Renal cortex interstitium (tissue), 11 donors: ENCODE results near the gene ZNF282. TPM values are rescaled to one million over a fixed set of nuclear protein-coding genes. Genes with fewer than 3 reads are reported as not detected.
"Not testable (repeated sequence)": the region's sequence is repeated elsewhere in the genome, so short reads cannot be mapped to it uniquely, and the experiment has no call there.

Source experiments
- DNase-seq, 11 donors: peaks; one replicate each; pipeline ENCODE4 v3.0.0-alpha.2; 2013; ENCODE audit warnings: low read depth in 9 of 11, low spot score in 4 of 11; ENCODE audit errors: extremely low read depth in 1 of 11
- polyA plus RNA-seq, 3 donors: library from polyadenylated mRNA; unstranded; fragments of 120-200 nt; gene quantifications; one replicate each; pipeline ENCODE4 v1.2.1, GENCODE V29; 2013; ENCODE audit not compliant: insufficient read length in 3 of 3

ZNF282 gene
- polyA plus RNA-seq, 3 donors: 23.4 to 28.9 (median 27.2) TPM

DNA sequence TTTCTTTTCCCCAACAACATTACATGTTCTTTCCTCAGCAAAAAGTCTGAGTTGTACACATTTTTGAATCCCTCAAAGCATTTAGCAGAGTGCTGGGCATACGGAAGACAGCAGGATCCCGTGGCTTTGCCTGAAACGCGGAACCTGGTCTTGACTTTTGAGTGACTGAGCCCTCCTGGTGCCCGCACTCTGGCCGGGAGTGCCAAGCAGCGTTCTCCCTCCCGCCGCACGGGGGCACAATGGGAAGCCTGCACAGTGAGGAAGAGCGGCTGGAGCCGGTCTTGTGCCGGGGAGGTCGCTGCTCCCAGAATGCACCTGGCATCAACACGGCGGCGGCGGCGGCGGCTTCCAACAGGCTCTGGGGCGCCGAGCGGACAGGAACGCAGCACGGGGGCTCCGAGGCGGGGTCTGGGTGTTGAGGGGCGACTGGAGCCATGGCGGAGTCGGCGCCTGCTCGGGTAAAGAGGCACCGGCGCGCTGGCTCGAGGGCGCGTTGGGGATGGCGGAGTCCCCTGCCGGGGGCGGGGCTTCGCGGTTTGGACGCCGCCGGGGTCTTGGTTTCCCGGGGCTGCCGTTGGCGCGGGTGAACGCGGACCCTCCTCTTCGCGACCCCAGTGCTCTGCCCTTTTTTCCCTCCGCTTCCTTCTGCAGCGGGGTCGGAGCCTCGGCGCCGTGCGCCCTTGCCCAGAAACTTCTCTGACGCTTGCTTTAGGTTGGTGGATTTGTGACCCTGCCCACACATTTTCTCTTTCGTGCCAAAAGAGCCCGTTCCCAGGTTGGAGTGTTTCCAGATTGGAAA lies 44.2 kb downstream of the ZNF282 start, which contains the start of gene ZNF212:
Gene ZNF212 (plus strand): TSS at position 307 of the 799 bp plus-strand sequence. CDS start 128 bp downstream, at position 435.
- DNase-seq: peak; percentile 56 to 88 (median 78)

GRCh38 chr7:149240637-149241036 lies 45.3 kb downstream of the ZNF282 start:
- DNase-seq: no peak

DNA sequence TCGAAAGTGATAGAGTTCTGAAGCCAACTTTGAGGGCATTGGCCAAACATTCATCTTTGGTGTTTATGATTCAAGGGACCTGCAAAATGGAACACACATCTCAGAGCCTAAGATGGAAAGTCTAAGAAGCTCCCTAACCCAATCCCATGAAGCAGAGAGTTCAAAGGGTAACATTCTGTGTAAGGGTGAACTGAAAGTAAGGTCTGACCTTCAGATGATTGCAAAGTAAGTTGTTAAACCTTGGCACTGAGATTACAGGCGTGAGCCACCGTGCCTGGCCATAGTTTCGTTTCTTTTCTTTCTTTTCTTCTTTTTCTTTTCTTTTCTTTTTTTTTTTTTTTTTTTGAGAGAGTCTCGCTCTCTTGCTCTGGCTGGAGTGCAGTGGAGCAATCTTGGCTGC lies 46.4 kb downstream of the ZNF282 start:
- no peak for DNase-seq

DNA sequence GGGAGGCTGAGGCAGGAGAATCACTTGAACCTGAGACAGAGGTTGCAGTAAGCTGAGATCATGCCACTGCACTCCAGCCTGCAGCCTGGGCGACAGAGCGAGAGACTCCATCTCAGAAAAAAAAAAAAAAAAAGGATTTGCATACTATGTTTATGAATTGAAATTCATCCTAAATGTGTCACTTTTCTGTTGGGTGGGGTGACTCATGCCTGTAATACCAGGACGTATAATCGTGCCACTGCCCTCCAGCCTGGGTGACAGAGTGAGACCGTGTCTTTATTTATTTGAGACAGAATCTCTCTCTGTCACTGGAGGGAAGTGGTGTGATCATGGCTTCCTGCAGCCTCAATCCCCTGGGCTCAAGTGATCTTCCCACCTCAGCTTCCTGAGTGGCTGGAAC lies 49.9 kb downstream of the ZNF282 start:
- no peak for DNase-seq

GRCh38 chr7:149245744-149246143 lies 50.4 kb downstream of the ZNF282 start:
- no peak for DNase-seq

DNA sequence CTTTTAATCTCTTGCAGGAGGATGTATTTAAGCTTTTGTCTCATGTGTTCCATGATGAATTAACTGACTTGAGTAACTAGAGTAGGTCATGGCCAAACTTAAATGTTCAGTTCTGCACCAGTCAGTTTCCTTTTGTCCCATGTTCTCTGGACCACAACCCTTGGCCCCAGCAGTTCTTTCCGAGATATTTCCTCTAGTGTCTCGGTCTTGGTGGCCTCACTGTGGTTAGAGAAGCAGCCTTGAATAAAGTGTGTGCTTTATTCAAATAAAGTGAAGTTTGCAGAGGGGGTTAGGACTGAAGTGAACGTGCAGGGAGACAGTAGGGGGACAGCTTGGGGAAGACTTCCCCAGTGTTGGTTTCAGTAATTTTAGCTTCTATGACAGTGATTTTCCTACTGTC lies 53.4 kb downstream of the ZNF282 start:
- DNase-seq: no peak

- not testable (repeated sequence) for DNase-seq
Observed at GRCh38 chr7:149250151-149250550, 54.8 kb downstream of the ZNF282 start.

GRCh38 chr7:149251518-149251917 lies 56.2 kb downstream of the ZNF282 start:
- not testable (repeated sequence) for DNase-seq

DNA sequence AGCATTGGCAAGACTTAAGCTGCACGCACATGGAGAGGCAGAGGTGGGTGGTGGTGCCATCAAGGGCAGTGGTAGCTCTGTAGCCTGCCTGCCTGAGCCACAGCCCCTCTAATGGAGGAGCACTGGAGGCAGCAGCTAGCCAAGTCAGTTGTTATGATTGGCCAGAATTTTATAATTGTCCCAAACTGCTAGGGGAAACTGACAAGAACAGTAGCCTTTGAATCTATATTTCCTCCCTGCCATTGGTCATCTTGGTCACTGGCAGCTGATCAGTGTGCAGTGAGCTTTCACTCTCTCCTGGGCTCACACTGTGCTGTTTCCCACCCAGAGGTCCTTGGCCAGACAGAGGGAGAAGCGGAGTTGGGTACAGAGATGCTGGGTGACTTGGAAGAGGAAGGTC lies 57.0 kb downstream of the ZNF282 start:
- DNase-seq: no peak

DNA sequence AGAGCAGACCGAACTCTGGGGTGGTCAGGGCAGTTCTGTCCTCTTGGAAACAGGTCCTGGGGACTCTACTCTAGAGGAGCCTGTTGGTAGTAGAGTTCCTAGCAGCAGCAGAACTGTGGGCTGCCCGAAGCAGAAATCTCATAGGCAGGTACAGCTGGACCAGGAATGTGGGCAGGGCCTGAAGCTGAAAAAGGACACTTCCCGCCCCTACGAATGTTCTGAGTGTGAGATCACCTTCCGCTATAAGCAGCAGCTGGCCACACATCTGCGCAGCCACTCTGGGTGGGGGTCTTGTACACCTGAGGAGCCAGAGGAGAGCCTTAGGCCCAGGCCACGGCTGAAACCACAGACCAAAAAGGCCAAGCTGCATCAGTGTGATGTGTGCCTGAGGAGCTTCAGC lies 58.3 kb downstream of the ZNF282 start:
- DNase-seq: no peak

DNA sequence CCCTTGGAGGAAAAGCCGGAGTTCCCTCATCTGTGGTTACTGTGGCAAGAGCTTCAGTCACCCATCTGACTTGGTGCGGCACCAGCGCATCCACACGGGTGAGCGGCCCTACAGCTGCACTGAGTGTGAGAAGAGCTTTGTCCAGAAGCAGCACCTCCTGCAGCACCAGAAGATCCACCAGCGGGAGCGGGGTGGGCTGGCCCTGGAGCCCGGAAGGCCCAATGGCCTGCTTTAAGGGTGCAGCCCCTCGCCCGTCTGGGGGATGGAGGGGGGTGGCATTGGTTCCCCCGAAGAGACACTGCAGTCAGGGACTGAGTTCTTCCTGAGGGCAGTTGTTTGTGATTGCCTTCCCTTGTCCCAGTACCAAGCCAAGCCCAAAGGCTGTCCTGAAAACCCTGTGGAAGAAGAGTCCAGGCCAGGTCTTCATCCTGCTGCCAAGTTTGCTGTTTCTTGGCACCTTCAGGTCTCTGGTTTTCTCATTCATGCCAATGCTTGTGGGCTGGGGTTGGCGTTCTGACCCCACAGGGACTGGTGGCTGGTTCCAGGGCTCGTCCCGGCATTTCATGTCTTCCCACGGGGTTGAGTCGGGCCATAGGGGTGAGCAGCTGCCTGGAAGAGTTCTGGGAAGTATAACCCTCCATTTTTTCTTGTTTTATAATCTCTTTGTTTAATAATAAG lies 59.0 kb downstream of the ZNF282 start:
- no peak for DNase-seq

DNA sequence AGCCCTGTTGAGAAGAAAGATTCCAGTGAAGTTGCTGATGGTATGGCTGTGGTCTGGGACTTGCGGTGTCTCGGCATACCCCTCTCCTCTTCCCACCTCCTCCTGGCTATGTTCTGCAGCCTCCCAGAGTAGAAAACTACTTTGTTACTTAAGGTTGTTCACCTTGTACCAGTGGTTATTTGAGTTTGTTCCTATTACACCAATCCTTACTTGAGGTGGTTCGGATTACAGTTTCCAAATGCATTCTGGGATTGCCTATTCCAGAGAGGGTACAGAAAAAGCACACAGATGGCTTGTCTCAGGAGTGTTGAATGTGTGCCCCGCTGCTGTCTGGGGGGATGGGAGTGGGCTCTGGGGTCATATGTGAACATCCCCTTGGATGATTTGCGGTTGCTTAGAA lies 59.8 kb downstream of the ZNF282 start:
- no peak for DNase-seq

- DNase-seq: no peak
Observed at GRCh38 chr7:149256568-149256967, 61.2 kb downstream of the ZNF282 start.

DNA sequence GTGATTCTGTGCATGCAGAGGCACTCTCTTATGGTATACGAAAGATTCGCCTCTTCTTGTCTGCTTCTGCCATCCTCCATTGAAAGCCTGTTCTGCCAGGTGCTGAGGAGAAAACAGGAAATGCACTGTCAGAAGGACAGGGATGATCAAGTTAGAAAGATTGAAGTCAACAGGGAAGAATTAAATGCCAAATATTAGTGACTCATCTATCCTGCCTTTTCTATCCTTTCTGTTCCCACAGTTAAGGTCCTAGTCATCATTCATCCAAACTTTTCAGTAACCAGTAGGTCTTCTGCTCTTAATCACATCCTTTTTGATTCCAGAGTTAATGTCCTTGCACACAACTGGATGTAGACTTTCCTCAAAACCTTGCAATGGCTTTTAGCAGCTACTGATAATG lies 61.8 kb downstream of the ZNF282 start:
- DNase-seq: no peak

DNA sequence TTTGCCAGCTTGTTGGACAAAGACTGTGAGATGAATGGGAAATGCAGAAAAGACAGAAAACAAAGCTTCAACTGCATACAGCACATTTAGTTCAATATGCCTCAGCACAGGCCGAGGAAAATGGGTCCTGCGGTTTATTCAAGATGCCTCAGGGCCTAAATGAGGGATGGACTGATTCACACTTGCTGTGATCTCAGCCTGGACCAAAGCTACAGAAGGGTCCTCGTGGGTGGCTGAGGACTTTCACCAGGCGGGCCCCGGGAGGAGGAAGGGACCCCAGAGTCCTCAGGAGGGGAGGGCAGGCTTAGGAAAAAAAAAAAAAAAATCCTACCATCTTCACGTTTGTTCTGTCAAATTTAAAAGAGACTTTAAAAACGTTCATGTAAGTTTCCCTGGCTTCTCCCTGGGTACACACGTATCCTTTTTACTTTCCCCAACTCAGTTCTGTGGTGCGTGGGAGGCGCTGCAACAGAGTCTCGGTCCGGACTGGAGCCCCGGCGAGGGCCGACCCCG lies 66.0 kb downstream of the ZNF282 start:
- no peak for DNase-seq

DNA sequence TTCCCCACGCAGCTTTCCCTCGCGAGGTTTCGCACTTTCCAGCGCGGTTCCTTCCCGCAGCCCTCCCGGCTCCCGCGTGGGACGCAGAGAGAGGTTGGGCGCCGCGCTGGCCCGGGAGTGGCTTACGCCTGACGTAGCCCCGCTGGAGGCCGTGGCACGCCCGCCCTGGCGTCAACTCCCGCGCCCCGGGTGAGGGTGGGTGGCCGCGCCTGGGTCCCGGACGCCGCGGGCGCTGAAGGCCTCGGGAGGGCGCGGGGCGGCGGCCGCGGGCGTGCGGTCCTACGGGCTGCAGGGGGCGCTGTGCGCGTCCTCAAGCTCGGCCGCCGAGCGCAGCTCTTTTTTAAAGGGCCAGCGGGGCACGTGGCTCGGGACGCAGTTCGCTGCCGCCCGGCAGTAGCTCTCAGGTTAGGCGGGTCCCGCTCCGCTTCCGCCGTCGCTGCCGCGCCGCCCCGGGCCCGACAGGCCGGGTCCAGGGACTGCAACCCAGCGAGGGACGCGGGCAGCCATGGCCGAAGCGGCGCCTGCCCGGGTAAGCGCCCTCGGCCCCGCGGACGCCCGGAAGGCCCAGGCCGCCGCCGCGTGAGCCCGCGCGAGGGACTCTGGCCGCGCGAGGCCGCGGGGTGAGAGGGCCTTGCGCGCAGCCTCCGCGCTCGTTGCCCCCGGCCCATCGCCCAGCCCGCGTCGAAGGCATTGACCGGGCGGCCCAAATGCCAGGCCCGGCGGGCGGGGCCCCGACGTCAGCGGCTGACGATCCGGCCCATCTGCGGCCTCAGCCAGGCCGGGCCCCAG lies 66.7 kb downstream of the ZNF282 start, which contains the start of gene ZNF783:
Gene ZNF783 (plus strand): TSS at position 368 of the 789 bp plus-strand sequence. CDS start 138 bp downstream, at position 506.
- peak; percentile 53 to 87 (median 83) for DNase-seq

GRCh38 chr7:149266451-149266850 lies 71.1 kb downstream of the ZNF282 start:
- DNase-seq: no peak

DNA sequence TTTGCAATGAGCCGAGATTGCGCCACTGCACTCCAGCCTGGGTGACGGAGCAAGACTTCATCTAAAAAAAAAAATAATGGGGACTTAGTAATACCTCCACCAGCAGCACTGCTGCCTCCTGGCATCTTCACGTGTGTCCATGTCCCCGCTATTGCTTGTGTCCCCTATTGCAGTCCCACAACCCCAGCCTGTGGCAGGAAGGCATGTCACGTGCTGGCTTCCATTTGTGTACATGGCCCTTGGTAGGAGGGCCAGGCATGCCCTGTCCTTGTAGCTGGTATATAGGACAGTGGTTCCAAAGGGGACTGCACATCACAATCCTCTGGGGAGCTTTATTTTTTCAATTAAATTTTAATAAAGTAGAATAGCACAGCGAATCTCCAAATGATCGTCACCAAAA lies 72.4 kb downstream of the ZNF282 start:
- no peak for DNase-seq

- DNase-seq: not testable (repeated sequence)
Observed at GRCh38 chr7:149274424-149274823, 79.1 kb downstream of the ZNF282 start.
